Measurements from ENCODE around the gene TAAR9.
A peak's percentile ranks its signal among the peaks of the same experiment; 100 is the strongest.
"Not testable (repeated sequence)": the region's sequence is repeated elsewhere in the genome, so short reads cannot be mapped to it uniquely, and the experiment has no call there.

Gene TAAR9

DNA sequence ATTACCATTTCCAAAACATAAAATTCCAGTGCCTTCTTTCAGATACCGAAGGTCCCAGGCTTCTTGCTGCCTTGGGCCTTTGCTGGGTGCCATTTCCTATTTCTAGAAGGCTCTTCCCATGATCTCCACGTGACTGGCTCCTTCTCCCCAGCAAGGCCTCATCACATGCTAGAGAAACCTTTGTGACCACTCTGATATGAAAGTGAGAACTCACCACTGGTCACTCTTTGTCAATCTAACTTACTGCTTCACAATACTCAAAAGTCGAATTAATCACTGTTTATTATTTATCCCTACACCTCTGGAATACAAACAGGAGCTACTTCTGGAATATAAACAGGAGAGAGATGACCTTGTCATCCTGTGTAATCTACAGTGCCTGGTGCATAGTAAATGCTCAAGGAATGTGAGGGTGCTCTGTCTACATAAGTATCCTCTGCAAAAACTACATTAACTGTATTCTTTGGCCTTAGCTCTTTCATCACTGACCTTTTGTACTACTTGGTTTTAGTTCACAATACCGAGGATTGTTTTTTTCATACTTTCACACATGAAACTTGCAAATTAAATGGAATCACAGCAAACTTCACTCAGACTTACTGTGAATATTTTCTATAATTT, 26.8 kb upstream of the TAAR9 start:
- peak overlapping the region; percentile 24 to 54 for H3K4me3 Mint-ChIP-seq
- no peak for DNase-seq
- H3K4me1 Mint-ChIP-seq: peaks cover 34% of the 10 kb centered on the region
- ATAC-seq: no peak
- peaks cover 15% of the 10 kb centered on the region for H3K27me3 Mint-ChIP-seq
- no peaks in the 10 kb centered on the region for H3K9me3 Mint-ChIP-seq
- H3K27ac Mint-ChIP-seq: no peak overlapping the region

DNA sequence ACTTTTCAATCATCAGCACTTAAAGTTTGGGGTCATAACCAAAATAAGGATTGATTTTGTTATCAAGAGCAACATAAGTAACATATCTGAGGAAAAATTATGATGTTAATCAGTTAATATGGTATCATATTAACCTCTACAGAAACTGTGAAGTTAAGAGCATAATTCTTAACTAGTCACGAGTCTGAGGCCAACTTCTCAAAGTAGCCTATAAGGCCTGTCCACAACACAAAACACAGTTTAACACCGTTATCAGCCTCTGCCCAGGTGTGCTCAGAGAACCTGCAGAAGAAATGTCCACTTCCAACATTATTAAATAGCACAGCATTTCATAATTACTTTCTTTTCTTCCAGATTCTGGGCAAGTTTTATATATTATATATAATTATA, 26.3 kb upstream of the TAAR9 start:
- ATAC-seq (no peak), DNase-seq (no peak)
- Mint-ChIP-seq H3K27me3 (peaks cover 17% of the 10 kb centered on the region), H3K9me3 (no peaks in the 10 kb centered on the region), H3K27ac (no peak overlapping the region), H3K4me3 (peak overlapping the region; percentile 13 to 83), H3K4me1 (peaks cover 29% of the 10 kb centered on the region)

DNA sequence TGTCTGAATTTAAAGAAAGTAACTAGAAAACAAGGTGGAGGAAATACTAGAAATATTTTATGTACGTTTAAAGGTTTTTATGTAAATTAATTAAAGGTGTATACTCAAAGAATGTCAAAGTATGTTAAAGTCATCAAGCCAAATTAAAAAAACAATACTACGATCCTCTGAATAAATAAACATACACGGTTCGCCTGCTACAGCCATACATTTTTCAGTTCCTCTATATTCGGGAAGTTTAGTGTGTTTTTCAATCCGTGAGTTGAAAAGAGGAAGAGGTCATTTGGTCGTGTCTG, 25.8 kb upstream of the TAAR9 start:
- peak overlapping the region; percentile 83 to 94 for H3K4me3 Mint-ChIP-seq
- ATAC-seq (no peak), DNase-seq (no peak)
- H3K9me3 Mint-ChIP-seq: no peaks in the 10 kb centered on the region
- no peak overlapping the region for H3K27ac Mint-ChIP-seq
- peaks cover 17% of the 10 kb centered on the region for H3K27me3 Mint-ChIP-seq
- H3K4me1 Mint-ChIP-seq: peaks cover 28% of the 10 kb centered on the region

DNA sequence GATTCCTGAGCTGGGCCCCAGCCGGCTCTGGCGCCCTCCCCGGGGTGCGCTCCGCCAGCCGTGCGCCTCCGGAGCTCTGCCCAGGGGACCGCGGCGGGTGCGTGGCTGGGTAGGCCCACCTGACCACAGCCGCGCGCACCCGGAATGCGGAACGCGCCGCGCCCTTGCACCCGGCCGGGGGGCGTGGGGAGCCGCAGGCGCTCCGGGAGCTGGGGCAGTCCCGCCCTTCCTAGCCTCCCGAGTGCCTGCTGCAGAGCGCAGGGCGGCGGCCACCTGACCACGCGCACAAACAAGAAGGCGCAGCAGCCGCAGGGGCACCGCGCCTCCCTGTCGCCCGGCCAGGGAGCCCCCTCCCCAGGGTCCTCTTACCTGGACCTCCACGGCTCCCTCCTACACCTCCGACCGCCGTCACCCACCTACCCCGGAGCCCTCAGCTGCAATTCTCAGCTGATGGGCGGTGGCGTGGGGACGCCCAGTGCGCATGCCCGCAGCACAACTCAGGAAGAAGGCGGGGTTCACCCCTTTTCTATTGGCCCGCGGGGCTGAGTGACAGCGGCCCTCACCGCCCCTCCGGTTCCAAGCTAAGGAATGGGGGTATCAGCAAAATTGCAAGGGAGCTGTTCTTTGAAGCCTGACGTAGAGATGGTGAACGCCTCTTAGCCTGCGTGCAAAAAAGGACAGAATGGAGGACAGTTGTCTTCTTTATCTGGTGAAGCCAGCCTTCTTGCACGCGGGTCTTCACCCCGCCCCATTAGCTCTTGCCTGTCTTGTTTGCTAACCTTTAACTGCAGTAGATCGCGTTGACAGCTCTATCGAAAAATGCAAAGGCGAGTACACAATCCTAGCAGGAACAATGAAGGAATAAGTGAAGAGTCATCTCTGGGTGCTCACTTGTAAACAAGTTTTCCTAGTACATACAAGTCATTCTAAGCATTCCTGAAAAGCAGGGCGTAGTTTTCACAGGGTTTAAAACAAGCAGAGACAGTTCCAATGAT, 25.1 kb upstream of the TAAR9 start, which contains the start of gene STX7:
Gene STX7 (minus strand): TSS at position 479 of the 995 bp plus-strand sequence. CDS start 9,586 bp downstream, outside the sequence.
- Mint-ChIP-seq H3K27ac (peak within 1 kb of the TSS; percentile 87 to 93), H3K4me3 (peak within 1 kb of the TSS; percentile 93 to 94), H3K9me3 (no peaks in the 10 kb centered on the region), H3K27me3 (peaks cover 17% of the 10 kb centered on the region), H3K4me1 (peaks cover 28% of the 10 kb centered on the region)
- ATAC-seq (peak; percentile 96), DNase-seq (peak; percentile 85 to 86)

DNA sequence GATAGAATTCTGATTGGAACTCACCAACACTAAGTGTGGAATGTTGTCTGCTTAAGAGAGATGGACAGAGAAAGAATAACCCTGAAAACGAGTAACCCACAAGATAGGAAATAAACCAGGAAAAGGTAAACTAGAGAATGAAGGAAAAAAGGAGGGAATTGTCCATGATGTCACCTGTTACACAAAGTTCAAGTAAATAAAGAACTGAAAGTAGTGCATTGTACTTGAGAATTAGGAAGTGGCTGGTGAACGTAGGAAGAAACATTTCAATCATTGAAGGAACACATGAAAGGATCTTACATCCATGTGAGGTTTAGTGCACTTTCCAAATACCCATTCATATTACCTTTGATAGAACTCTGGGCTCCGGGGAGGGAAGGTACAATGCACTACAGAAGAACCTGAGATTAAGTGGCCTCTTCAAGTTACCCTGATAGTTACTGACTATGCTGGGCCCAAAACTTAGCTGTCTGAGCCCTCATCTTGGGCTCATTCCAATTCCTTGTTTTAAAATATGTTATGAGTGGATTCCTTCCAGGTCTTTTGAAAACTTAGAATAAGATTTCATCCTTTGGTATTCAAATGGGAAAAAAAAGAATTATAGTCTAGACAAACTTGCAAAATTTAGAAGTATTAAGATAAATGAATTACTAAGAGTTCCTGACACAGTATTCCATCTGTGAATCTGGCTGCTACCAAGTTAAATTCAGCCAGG, 24.1 kb upstream of the TAAR9 start:
- DNase-seq (no peak), ATAC-seq (no peak)
- Mint-ChIP-seq H3K27me3 (peaks cover 17% of the 10 kb centered on the region), H3K27ac (no peak overlapping the region), H3K9me3 (no peaks in the 10 kb centered on the region), H3K4me1 (peaks cover 22% of the 10 kb centered on the region), H3K4me3 (peak overlapping the region; percentile 93 to 94)

DNA sequence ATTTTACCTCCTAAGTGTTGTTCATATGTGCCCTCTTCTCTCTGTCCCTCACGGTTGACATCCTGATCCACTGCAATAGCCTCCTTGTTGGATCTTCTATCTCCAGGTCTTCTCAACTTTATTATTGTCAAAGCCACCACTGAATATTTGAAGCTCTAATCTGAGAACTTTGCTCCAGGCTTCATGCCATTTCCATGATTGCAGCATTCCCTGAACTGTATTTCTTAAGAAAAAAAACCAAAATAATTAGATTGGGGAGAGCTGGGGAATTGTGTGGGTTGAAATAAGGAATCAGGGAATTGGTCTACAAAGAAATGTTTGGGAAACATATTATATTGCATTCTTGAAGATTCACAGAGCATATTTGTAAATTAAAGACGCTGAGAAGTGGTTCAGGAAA, 22.7 kb upstream of the TAAR9 start:
- peaks cover 21% of the 10 kb centered on the region for H3K4me1 Mint-ChIP-seq
- ATAC-seq: no peak
- H3K27ac Mint-ChIP-seq: no peak overlapping the region

DNA sequence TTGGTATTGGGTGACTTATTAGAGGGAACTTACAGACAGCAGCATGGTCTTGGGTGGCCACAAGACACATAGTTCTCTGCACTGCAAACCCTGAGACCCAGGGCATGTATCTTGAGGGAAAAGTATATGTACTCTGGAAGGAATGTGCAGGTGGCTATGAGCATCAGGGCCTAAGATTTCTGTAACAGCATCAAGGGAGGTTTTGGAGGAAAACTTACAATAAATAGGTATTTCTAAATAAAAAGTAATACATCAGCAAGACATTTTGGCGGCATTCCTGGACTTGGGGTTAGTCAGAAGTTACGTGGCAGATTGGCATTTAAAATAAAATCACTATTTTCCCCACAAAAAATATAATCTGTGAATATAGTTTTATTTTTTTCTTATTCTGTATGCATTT, 17.1 kb upstream of the TAAR9 start:
- Mint-ChIP-seq H3K4me1 (no peaks in the 10 kb centered on the region), H3K27me3 (peaks cover 45% of the 10 kb centered on the region), H3K27ac (no peak overlapping the region), H3K4me3 (no peak overlapping the region), H3K9me3 (no peaks in the 10 kb centered on the region)
- DNase-seq (no peak), ATAC-seq (no peak)

More for the DNA sequence above, 22.7 kb upstream of the TAAR9 start:
- Mint-ChIP-seq H3K4me3 (no peak overlapping the region), H3K9me3 (no peaks in the 10 kb centered on the region), H3K27me3 (peaks cover 21% of the 10 kb centered on the region)
- no peak for DNase-seq

DNA sequence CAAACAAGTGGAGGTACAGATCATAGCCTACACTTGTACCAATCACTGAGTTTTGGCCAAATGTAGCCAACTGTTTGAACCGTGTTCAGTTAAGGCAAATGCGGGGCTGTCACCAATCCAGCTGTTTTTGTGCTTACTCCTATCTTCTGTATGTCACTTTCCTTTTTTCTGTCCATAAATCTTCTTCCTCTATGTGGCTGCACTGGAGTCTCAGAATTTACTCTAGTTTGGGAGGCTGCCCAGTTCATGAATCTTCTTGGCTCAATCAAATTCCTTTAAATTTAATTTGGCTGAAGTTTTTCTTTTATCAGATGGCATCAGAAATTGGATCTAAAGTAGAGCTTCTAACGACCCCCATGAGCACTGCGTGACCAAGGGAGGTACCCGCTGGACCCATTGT, 13.4 kb upstream of the TAAR9 start:
- H3K27me3 Mint-ChIP-seq: peaks cover 52% of the 10 kb centered on the region

DNA sequence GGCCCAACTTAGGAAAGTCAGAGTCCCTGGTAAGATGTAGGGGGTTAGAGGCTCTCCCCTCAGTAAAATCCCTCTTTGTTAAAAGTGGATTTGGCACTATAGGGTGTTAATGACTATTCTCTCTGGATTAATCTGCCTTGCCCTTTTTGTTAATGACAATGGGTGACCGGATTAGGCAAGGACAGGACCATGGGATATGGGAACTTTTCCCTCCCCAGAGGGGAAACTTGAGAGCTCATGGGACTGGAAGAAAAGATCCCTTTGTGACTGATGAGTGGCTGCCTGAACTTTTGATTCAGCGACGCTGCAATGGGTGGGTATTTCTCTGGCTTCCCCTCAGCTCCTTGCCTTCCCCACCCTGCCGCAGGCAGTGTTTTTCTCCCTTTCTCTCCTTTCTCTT, 12.2 kb upstream of the TAAR9 start:
- Mint-ChIP-seq H3K9me3 (no peaks in the 10 kb centered on the region), H3K4me1 (no peaks in the 10 kb centered on the region)
- no peak for DNase-seq

More for the DNA sequence above, 13.4 kb upstream of the TAAR9 start:
- H3K4me3 Mint-ChIP-seq: no peak overlapping the region
- peak overlapping the region in 1 of 2 donors; percentile 44 for H3K27ac Mint-ChIP-seq
- no peak for ATAC-seq
- H3K4me1 Mint-ChIP-seq: no peaks in the 10 kb centered on the region
- DNase-seq: no peak
- H3K9me3 Mint-ChIP-seq: no peaks in the 10 kb centered on the region

DNA sequence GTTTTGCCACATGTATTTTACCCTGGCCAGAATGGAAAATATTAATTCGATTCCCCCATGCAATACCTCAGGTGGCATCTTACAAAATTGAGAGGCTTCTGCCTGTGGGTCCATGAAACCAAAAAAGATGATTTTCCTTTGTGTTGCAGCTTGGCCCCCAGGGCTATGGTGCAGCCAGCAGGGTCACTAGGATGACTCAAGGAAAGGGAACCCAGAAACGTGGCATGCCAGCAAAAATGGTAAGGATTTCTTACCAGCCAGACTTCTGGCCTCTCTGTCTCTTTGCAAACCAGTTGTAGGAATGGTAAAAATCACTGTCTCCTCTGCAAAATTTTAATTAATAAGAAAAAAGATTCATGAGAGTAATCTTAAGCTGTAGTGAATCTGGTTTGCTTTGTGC, 11.6 kb upstream of the TAAR9 start:
- Mint-ChIP-seq H3K4me1 (no peaks in the 10 kb centered on the region), H3K4me3 (no peak overlapping the region), H3K9me3 (no peaks in the 10 kb centered on the region), H3K27me3 (peaks cover 45% of the 10 kb centered on the region), H3K27ac (no peak overlapping the region)
- DNase-seq (no peak), ATAC-seq (no peak)

More for the DNA sequence above, 12.2 kb upstream of the TAAR9 start:
- no peak for ATAC-seq
- Mint-ChIP-seq H3K27me3 (peaks cover 45% of the 10 kb centered on the region), H3K27ac (no peak overlapping the region), H3K4me3 (no peak overlapping the region)

DNA sequence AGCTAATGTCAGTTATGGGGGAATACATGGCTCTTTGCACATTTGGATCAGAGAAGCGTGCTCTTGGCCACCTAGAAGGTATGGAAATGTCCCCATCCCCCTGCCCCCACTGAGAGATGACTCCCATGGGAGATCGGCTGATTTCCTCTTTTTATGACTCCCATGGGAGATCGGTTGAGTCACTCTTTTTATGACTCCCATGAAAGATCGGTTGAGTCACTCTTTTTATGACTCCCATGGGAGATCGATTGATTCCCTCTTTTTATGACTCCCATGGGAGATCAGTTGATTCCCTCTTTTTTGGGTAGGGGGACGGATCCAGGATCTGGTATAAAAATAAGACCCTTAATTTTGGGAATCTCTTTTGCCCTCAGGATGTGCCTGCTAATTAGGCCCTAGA, 10.3 kb upstream of the TAAR9 start:
- ATAC-seq: no peak
- Mint-ChIP-seq H3K4me3 (no peak overlapping the region), H3K27ac (no peak overlapping the region), H3K9me3 (no peaks in the 10 kb centered on the region), H3K4me1 (no peaks in the 10 kb centered on the region), H3K27me3 (peaks cover 39% of the 10 kb centered on the region)
- DNase-seq: no peak

DNA sequence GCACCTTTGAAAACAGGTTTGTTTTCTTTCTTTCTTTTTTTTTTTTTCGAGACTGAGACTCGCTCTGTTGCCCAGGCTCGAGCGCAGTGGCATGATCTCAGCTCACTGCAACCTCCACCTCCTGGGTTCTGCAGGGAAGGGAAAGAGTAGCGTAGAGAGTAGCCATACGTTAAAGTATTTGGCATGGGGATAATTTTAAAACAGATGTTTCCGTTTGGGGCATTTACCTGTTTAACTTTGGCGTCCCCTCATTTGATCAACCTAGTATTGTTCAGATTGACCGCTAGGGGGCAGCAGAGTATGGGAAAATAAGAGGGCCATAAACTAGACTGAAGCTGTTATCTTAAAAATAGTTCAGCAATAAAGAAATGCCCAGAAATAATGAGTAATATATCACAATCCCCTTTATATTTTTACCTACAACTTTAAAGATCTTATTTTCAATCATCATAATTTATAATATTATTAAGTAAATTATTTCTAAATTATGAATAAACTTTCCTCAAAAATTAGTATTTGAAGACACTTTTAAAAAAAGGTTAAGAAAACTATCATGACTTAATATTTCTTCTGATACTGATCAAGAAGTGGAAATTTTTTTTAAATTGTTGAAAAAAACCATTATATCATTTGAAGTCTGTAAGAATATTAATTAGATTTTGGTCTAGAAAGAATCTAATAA, 7.6 kb upstream of the TAAR9 start:
- no peaks in the 10 kb centered on the region for H3K4me1 Mint-ChIP-seq
- peak overlapping the region; percentile 42 to 58 for H3K4me3 Mint-ChIP-seq
- H3K27me3 Mint-ChIP-seq: peaks cover 18% of the 10 kb centered on the region
- ATAC-seq (peak; percentile 69), DNase-seq (peak; percentile 55 to 56)
- H3K9me3 Mint-ChIP-seq: no peaks in the 10 kb centered on the region
- H3K27ac Mint-ChIP-seq: no peak overlapping the region

DNA sequence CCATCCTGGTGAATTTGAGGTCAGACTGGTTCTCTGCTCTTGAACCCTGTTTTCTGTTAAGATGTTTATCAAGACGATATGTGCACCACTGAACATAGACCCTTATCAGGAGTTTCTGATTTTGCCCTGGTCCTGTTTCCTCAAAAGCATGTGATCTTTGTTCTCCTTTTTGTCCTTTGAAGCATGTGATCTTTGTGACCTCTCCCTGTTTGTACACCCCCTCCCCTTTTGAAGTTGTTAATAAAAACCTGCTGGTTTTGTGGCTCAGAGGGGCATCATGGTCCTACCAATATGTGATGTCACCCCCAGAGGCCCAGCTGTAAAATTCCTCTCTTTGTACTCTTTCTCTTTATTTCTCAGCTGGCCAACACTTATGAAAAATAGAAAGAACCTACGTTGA, 3.5 kb upstream of the TAAR9 start:
- not testable (repeated sequence) for H3K4me1 Mint-ChIP-seq, DNase-seq, ATAC-seq, H3K4me3 Mint-ChIP-seq, H3K27ac Mint-ChIP-seq, H3K9me3 Mint-ChIP-seq
- H3K27me3 Mint-ChIP-seq: peaks cover 33% of the 10 kb centered on the region

DNA sequence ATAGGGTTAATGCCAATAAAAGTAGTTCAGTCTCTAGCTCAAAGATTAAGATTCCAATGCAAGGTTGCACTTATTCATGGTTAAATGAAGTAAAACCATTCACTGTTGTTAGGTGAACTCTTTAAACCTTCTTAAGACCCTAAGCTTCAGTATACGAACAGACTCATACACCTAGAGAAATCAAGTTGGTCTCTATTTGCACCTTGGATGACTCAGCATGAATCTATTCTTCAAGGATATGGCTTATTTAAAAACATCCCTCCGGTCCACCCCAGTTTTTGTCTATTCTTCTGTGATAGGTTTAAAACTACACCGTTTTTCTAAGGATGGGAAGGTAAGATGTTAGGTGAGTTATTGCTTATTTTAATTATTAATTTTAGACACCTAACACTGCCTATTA, 932 bp upstream of the TAAR9 start:
- ATAC-seq: no peak
- Mint-ChIP-seq H3K9me3 (no peaks in the 10 kb centered on the region), H3K4me1 (no peaks in the 10 kb centered on the region), H3K4me3 (no peak overlapping the region), H3K27me3 (peaks cover 42% of the 10 kb centered on the region), H3K27ac (no peak overlapping the region)
- no peak for DNase-seq

DNA sequence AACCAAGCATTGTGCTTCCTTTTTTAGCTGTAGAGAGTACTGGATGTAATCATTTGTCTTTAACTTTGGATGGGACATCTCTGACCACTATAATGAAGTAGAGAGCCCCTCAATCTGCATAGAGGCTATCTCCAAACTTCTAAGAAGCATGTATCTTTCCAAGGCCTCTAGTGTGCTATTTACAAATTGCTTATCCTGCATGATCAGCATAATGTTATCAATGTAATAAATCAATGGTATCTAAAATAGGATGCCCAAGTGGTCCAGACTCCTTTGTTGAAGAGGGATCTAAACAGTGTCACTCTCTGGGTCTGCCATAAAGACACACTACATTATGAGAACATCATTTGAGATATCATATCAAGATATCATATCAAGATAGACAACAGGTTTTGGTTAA, 6.7 kb downstream of the TAAR9 start:
- DNase-seq (no peak), ATAC-seq (no peak)
- H3K4me1 Mint-ChIP-seq: no peaks in the 10 kb centered on the region
- H3K27ac Mint-ChIP-seq: no peak overlapping the region
- H3K27me3 Mint-ChIP-seq: peaks cover 23% of the 10 kb centered on the region
- no peak overlapping the region for H3K4me3 Mint-ChIP-seq
- no peaks in the 10 kb centered on the region for H3K9me3 Mint-ChIP-seq

Measured in stimulated activated naive CD8-positive, alpha-beta T cell treated with anti-CD3 and anti-CD28 coated beads, Interleukin-15, amount 100 ng/mL, for 72 hours (primary cell).